ENCODE results near the gene TRPM3.

Gene TRPM3

DNA sequence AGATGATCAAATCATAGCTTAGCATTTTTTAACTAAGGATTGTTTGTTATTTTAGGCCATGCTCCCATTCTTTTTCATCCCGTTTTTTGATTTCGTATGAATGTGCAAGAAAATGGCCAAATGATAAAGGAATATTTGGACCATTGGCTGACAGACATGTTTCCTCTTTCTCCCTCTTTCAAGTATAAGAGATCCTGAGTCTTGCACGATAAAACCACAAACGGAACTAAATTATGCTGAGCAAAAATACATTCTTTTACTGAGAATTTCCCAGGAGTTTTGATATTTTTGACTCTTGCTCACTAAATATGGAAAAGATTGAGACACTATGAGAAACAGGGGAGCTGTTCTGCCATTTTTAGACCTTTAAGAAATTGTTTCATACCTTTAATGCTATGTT lies 616.6 kb downstream of the TRPM3 start:
- no peaks in the 10 kb centered on the region for H4K20me1 ChIP-seq (ENCODE audit: insufficient read depth)
- no peaks in the 10 kb centered on the region for H3K27me3 ChIP-seq (ENCODE audit: insufficient read depth, low read depth)
- no peak overlapping the region for H3K4me2 ChIP-seq
- no peaks in the 10 kb centered on the region for H3K36me3 ChIP-seq (ENCODE audit: insufficient read depth)
- no peaks in the 10 kb centered on the region for H3K79me2 ChIP-seq (ENCODE audit: insufficient read depth, low read depth)
- H3K4me3 ChIP-seq (IDR thresholded peaks at IDR 0.05; ENCODE audit: insufficient read depth, low read depth, low read length): no peak overlapping the region
- H3K9ac ChIP-seq: no peak overlapping the region
- no peak overlapping the region for H3K27ac ChIP-seq
- no peaks in the 10 kb centered on the region for H3K4me1 ChIP-seq (ENCODE audit: low read depth, poor library complexity, severe bottlenecking)
- H2AFZ ChIP-seq (ENCODE audit: low read depth): no peak overlapping the region
- TF ChIP-seq, protein P1, sequence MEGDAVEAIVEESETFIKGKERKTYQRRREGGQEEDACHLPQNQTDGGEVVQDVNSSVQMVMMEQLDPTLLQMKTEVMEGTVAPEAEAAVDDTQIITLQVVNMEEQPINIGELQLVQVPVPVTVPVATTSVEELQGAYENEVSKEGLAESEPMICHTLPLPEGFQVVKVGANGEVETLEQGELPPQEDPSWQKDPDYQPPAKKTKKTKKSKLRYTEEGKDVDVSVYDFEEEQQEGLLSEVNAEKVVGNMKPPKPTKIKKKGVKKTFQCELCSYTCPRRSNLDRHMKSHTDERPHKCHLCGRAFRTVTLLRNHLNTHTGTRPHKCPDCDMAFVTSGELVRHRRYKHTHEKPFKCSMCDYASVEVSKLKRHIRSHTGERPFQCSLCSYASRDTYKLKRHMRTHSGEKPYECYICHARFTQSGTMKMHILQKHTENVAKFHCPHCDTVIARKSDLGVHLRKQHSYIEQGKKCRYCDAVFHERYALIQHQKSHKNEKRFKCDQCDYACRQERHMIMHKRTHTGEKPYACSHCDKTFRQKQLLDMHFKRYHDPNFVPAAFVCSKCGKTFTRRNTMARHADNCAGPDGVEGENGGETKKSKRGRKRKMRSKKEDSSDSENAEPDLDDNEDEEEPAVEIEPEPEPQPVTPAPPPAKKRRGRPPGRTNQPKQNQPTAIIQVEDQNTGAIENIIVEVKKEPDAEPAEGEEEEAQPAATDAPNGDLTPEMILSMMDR (conservative IDR thresholded peaks at IDR 0.05; ENCODE audit: low read depth, low read length): no peak

DNA sequence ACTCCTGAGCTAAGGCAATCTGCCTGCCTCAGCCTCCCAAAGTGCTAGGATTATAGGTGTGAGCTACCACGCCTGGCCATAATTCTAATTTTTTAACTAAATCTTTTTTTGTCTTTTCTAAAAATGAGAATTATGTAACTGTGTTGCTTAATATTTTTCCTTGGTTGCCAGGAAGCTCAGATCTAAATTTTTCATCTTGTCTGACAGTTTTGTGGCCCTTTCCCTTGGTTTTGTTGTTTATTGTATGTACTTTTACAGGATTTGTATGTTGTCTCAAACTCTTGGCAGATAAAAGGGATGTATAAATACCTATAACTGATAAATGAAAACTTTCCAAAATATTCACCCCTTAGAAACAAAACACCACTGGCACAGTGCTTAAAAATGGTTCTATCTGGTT lies 618.7 kb downstream of the TRPM3 start:
- Histone ChIP-seq H3K79me2 (ENCODE audit: insufficient read depth, low read depth) (no peaks in the 10 kb centered on the region), H3K4me3 (IDR thresholded peaks at IDR 0.05; ENCODE audit: insufficient read depth, low read depth, low read length) (no peak overlapping the region), H3K4me2 (no peak overlapping the region), H2AFZ (ENCODE audit: low read depth) (no peak overlapping the region), H3K4me1 (ENCODE audit: low read depth, poor library complexity, severe bottlenecking) (no peaks in the 10 kb centered on the region), H3K27ac (no peak overlapping the region), H4K20me1 (ENCODE audit: insufficient read depth) (no peaks in the 10 kb centered on the region), H3K27me3 (ENCODE audit: insufficient read depth, low read depth) (no peaks in the 10 kb centered on the region), H3K36me3 (ENCODE audit: insufficient read depth) (no peaks in the 10 kb centered on the region), H3K9ac (no peak overlapping the region)
- TF ChIP-seq, protein P1 (conservative IDR thresholded peaks at IDR 0.05; ENCODE audit: low read depth, low read length): no peak

DNA sequence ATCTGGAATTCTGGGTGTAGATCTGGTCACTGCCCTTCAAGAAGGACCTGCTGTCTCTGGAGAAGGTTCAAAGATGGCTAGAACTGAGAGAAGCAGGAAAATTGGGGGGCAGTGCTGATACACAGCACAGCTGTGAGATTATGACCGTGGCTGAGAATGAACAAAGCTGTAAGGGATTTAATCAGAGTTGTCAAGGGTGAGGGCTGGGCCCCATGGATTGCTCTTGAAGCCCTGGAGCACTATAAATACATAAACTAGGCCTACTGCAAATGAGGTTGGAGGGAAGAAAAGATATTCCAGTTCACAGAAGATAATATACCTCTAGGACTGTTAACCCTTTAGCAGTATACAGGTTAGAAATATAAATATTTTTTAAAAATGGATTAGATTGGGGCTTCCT lies 620.6 kb downstream of the TRPM3 start:
- Histone ChIP-seq H3K4me1 (ENCODE audit: low read depth, poor library complexity, severe bottlenecking) (no peaks in the 10 kb centered on the region), H4K20me1 (ENCODE audit: insufficient read depth) (no peaks in the 10 kb centered on the region), H3K4me2 (no peak overlapping the region), H2AFZ (ENCODE audit: low read depth) (no peak overlapping the region), H3K27me3 (ENCODE audit: insufficient read depth, low read depth) (no peaks in the 10 kb centered on the region), H3K4me3 (IDR thresholded peaks at IDR 0.05; ENCODE audit: insufficient read depth, low read depth, low read length) (no peak overlapping the region), H3K36me3 (ENCODE audit: insufficient read depth) (no peaks in the 10 kb centered on the region), H3K9ac (no peak overlapping the region), H3K27ac (no peak overlapping the region), H3K79me2 (ENCODE audit: insufficient read depth, low read depth) (no peaks in the 10 kb centered on the region)
- TF ChIP-seq, protein P1 (conservative IDR thresholded peaks at IDR 0.05; ENCODE audit: low read depth, low read length): no peak

DNA sequence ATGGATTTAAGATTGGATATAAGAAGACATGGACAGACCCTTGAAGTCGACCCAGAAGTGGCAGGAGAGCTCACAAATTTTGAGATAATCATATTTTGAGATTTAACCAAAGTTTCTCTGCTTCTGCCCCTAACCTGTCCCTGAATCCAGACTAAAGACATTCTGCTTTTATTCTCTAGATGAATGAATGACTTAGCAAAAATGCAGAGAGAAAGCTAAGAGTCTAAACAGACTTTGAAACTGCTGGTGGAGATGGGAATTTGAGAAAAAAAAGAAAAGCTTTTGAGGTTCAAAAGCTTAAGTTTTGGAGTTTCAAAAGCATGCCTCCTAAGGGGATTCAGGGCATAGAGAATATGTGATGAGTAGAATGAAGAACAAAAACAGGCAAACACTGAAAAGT lies 621.8 kb downstream of the TRPM3 start:
- TF ChIP-seq, protein P1 (conservative IDR thresholded peaks at IDR 0.05; ENCODE audit: low read depth, low read length): no peak
- H3K4me2 ChIP-seq: no peak overlapping the region
- H3K4me1 ChIP-seq (ENCODE audit: low read depth, poor library complexity, severe bottlenecking): no peaks in the 10 kb centered on the region
- H3K27me3 ChIP-seq (ENCODE audit: insufficient read depth, low read depth): no peaks in the 10 kb centered on the region
- H3K79me2 ChIP-seq (ENCODE audit: insufficient read depth, low read depth): no peaks in the 10 kb centered on the region
- H3K27ac ChIP-seq: no peak overlapping the region
- H3K4me3 ChIP-seq (IDR thresholded peaks at IDR 0.05; ENCODE audit: insufficient read depth, low read depth, low read length): no peak overlapping the region
- H4K20me1 ChIP-seq (ENCODE audit: insufficient read depth): no peaks in the 10 kb centered on the region
- no peak overlapping the region for H3K9ac ChIP-seq
- no peaks in the 10 kb centered on the region for H3K36me3 ChIP-seq (ENCODE audit: insufficient read depth)
- no peak overlapping the region for H2AFZ ChIP-seq (ENCODE audit: low read depth)

DNA sequence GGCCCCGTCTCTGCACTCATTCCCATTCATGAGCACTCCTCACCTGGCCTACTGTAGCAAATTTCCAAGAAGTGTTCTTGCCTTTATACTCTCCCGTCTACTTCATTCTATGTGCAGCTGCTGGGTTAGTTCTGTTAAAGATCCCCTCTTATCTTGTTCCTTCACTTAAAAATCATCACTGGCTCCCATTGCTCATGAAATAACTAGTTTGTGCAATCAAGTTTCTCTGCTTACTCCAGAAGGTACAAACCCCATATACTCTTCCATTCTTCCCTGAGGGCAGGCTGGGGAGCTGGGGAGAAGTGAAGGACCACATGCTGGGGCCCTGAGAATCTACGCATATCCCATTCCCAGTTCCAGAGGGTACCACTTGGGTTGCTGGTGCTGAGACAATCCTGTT lies 622.6 kb downstream of the TRPM3 start:
- Histone ChIP-seq H2AFZ (ENCODE audit: low read depth) (no peak overlapping the region), H4K20me1 (ENCODE audit: insufficient read depth) (no peaks in the 10 kb centered on the region), H3K79me2 (ENCODE audit: insufficient read depth, low read depth) (no peaks in the 10 kb centered on the region), H3K9ac (no peak overlapping the region), H3K4me1 (ENCODE audit: low read depth, poor library complexity, severe bottlenecking) (no peaks in the 10 kb centered on the region), H3K4me2 (no peak overlapping the region), H3K4me3 (IDR thresholded peaks at IDR 0.05; ENCODE audit: insufficient read depth, low read depth, low read length) (no peak overlapping the region), H3K36me3 (ENCODE audit: insufficient read depth) (no peaks in the 10 kb centered on the region), H3K27me3 (ENCODE audit: insufficient read depth, low read depth) (no peaks in the 10 kb centered on the region), H3K27ac (no peak overlapping the region)
- TF ChIP-seq, protein P1 (conservative IDR thresholded peaks at IDR 0.05; ENCODE audit: low read depth, low read length): no peak

All from KMS-11 (cell line).